H54 (cell line): ENCODE results near the gene NCAPH2.

Experiments
- DNase-seq: peaks from one replicate; pipeline ENCODE4 v3.0.0; 2011; ENCODE audit warnings: low spot score, mixed read lengths; ENCODE audit not compliant: insufficient read length
- FAIRE-seq: peaks from 3 replicates; lab custom pipeline; 2011; peaks lifted over from hg19 to GRCh38; lab: Jason Lieb, UNC
- POLR2A ChIP-seq: IDR thresholded peaks from 2 replicates; pipeline ENCODE4 v1.6.1; 2011; ENCODE audit warnings: low read depth, mild to moderate bottlenecking, low read length

NCAPH2 gene

DNA sequence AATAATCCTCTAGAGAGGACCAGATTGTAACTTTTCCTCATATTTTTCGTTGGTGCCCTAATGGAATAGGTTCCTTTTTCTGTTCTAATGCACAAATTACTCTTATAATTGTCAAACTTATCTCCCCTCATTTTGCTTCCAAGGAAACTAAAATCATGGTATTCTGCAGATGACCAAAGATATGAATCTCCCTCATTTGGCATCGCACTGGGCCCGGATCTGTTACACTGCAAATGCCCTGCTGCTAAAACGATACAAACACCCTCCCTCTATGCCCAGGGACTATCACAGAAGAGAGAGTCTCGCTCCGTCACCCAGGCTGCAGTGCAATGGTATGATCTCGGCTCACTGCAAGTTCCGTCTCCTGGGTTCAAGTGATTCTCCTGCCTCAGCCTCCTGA is 45.3 kb downstream of the NCAPH2 start:
- FAIRE-seq: no peak
- DNase-seq: no peak
- TF ChIP-seq POLR2A: no peak

GRCh38 chr22:50556703-50557102 is 48.7 kb downstream of the NCAPH2 start:
- FAIRE-seq (no peak), DNase-seq (no peak)
- TF ChIP-seq POLR2A: no peak

GRCh38 chr22:50560034-50560433 is 52.0 kb downstream of the NCAPH2 start:
- no peak for FAIRE-seq
- no peak for TF ChIP-seq POLR2A
- no peak for DNase-seq

DNA sequence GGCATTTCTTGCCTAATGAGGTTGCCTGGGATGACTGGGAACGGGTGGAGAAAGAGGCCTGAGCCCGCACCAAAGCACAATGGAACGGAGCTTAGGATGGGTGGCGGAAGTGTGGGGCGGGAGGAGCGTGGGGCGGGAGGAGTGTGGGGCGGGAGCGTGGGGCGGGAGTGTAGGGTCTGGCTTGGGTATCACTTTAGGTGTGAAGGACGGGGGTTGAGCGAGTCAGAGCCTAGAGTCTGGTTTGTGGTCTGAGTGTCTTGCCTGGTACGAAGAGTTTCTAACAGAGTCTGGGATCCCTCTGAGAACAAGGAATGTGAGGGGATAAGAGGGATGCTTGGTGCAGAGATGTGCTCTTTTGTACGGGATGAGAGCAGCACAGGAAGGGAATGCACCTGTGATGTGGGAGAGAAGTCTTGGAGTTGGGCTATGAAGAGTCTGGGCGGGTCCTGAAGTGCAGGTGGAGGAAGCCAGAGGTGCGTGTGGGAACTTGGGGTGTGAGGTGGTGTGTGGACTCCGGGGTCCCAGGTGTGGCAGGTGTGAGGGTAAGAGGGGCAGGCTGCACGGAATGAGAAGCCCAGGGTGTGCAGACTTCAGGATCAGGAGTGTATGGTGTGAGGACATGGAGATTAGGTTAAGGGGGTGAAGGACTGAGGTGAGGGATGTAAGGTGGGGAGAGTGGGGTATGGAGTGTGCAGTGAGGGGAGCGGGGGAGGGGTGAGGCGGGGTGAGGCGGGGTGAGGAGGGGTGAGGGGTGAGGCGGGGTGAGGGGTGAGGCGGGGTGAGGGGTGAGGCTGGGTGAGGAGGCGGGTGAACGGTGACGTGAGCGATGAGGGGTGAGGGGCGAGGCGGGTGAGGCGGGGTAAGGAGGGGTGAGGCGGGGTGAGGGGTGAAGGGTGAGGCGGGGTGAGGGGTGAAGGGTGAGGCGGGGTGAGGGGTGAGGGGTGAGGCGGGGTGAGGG is 53.7 kb downstream of the NCAPH2 start:
- FAIRE-seq: no peak
- no peak for DNase-seq
- no peak for TF ChIP-seq POLR2A

DNA sequence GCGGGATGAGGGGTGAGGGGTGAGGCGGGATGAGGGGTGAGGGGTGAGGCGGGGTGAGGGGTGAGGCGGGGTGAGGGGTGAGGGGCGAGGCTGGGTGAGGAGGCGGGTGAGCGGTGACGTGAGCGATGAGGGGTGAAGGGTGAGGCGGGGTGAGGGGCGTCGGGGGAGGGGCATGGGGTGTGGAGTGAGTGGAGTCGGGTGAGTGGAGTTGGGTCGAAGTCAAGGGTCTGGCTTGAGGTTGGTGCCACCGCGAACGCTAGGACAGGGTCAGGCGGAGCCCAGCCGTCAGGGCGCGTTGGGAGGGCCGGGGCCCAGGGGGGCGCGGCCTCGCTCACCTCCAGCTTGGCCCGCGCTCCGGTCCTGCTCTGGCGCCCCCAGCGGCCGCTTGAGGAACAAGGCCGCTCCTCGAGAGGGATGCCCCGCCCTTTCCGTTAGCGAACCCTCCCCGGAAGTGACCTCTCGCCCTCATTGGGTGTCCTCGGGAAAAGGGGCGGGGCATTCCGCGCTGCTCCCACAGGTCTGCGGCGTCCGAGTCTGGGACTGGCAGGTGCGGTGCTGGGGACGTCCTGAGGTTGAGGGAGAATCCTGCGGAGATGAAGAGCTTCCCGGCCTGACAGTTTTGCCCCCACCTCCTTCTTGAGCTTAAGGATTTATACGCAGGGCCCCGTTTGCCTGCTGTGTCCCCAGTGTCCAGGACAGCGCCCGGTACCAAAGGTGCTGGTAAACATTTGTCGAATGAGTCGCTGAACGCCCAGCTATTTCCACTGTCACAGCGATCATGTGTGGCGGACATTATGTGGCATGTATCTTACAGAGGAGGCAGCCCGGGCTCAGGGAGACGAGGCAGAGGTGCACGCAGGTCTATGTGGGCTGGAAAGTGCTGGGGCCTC is 54.7 kb downstream of the NCAPH2 start, which contains the start of gene SYCE3:
SYCE3 (minus strand) TSS at position 397 of the 890 bp plus-strand sequence. CDS start 6,514 bp downstream, outside the sequence.
- peak; percentile 19; the same call in 1 of the 2 replicates for TF ChIP-seq POLR2A
- FAIRE-seq (peak; percentile 15), DNase-seq (peak; percentile 70)

- FAIRE-seq (no peak), DNase-seq (no peak)
- TF ChIP-seq POLR2A: no peak
Observed at GRCh38 chr22:50563413-50564160, 55.6 kb downstream of the NCAPH2 start.

DNA sequence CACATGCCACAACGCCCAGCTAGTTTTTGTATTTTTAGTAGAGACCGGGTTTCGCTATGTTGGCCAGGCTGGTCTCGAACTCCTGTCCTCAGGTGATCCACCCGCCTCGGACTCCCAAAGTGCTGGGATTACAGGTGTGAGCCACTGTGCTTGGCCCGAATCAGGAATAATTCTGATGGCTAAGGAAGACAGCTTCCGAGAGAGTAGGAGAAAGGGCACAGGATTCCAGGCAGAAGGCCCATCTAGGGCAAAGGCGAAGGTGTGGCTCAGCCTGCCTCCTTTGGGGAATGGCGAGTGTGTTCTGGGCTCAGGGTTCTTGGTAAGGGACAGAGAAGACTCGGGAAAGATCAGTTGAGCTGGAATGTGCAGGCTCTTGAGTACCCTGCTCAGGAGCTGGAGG is 56.3 kb downstream of the NCAPH2 start:
- DNase-seq (no peak), FAIRE-seq (no peak)
- TF ChIP-seq POLR2A: no peak

- DNase-seq (no peak), FAIRE-seq (no peak)
- TF ChIP-seq POLR2A: no peak
Observed at GRCh38 chr22:50567721-50568252, 59.8 kb downstream of the NCAPH2 start.

- FAIRE-seq (no peak), DNase-seq (no peak)
- no peak for TF ChIP-seq POLR2A
Observed at GRCh38 chr22:50568626-50569025, 60.6 kb downstream of the NCAPH2 start.

DNA sequence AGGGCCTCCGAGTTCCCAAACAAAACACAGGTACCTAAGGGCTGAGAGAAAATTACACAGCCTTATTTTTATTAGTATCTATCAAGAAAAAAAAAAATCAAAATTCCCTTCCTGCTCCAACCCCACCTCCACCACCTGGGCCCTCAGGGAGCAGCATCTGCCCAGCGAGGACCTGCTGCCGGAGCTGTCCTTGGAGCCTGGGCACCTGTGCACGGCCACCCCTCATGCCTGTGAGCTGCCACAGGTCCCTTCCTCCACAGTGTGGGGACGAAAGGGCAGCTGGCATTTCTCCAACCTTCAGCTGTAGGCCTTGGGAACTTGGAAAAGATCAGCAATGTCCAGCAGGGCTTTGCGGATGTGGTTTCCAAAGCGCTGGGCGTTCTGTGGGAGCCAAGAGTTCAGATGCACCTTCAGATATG is 61.0 kb downstream of the NCAPH2 start:
- no peak for FAIRE-seq
- DNase-seq: no peak
- TF ChIP-seq POLR2A: no peak

GRCh38 chr22:50569896-50570535 is 62.0 kb downstream of the NCAPH2 start:
- no peak for FAIRE-seq
- no peak for TF ChIP-seq POLR2A
- DNase-seq: no peak

GRCh38 chr22:50570861-50571260 is 62.8 kb downstream of the NCAPH2 start:
- FAIRE-seq: no peak
- DNase-seq: no peak
- no peak for TF ChIP-seq POLR2A
